ENCODE measurements around the gene TPM1.

TPM1 gene

DNA sequence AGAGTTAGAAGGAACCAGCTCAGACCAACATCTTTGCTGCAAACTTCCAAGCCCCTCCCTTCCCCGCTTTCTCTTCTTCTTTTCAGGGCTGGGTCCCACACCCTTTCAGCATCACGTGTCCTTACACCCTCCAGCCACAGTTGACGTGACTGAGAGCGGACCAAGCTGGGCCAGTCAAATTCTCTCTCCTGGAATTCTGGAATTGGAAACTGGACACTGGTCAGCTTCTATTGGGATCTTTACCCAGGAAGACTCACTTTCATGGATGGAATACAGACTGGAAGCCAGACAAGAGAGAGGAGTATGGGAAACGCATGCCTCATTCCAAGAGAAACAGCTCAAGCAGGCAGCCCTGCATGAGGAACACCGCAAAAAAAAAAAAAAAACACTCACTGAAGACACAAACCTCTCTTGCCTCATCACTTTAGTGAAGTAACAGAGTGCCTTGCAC is 12.4 kb upstream of the TPM1 start:
- no peak overlapping the region for H3K4me3 ChIP-seq (ENCODE audit: low read length)
- H3K9ac ChIP-seq (ENCODE audit: low read depth, low read length), result no peak overlapping the region
- H3K27ac ChIP-seq (ENCODE audit: low read depth, low read length), result no peak overlapping the region
- no peaks in the 10 kb centered on the region for H3K27me3 ChIP-seq (ENCODE audit: insufficient read depth, low read length)
- H3K9me3 ChIP-seq (ENCODE audit: insufficient read depth, low read depth, low read length), result no peaks in the 10 kb centered on the region
- 89% methylated on average over 6 of the region's 6 CpGs for WGBS
- no peaks in the 10 kb centered on the region for H3K36me3 ChIP-seq (ENCODE audit: insufficient read depth, low read length)
- H3K4me1 ChIP-seq (ENCODE audit: insufficient read depth, low read length), result no peaks in the 10 kb centered on the region

DNA sequence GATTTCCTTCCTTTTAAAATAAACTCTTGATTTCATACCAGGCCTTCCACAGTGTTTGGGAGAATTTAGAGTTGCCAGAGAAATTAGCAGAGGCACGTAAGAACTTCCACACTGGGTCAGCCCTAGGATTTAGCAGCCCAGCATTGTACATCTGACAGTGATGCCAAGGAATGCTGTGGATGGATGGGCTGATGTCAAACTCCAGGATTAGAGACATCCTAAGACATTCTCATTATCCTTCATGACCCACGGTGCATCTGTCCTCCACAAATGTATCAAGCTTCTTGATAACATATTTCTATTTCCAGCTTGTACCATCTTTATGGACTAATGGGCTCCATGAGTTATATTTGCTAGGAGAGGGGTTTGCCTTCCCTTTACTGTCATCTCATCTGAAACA is 8.0 kb upstream of the TPM1 start:
- Histone ChIP-seq H3K27ac (ENCODE audit: low read depth, low read length) (no peak overlapping the region), H3K4me1 (ENCODE audit: insufficient read depth, low read length) (peaks cover 8% of the 10 kb centered on the region; the same call in 1 of the 2 replicates), H3K9me3 (ENCODE audit: insufficient read depth, low read depth, low read length) (no peaks in the 10 kb centered on the region), H3K9ac (ENCODE audit: low read depth, low read length) (no peak overlapping the region), H3K4me3 (ENCODE audit: low read length) (no peak overlapping the region), H3K36me3 (ENCODE audit: insufficient read depth, low read length) (no peaks in the 10 kb centered on the region), H3K27me3 (ENCODE audit: insufficient read depth, low read length) (no peaks in the 10 kb centered on the region)
- 96% methylated on average over 2 of the region's 2 CpGs for WGBS

DNA sequence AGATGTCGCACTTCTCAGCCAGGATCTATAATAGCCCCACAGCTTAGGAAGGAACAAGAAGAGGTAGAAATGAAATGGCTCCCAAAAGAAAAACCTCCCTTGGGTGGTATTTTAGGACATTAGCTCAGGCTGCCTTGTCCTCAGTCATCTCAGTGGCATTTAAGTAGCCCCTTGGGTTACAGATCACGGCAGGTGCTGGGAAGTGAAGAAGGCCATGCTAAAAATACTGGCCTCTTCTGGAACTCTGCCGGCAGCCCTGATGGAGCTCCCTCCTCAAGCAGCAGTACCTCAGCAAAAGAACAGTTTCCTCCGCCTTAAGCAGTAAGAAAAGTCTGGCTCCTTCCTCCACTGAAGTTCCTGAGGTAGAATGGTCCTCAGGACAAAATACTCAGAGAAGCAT is 7.3 kb upstream of the TPM1 start:
- no peak overlapping the region for H3K4me3 ChIP-seq (ENCODE audit: low read length)
- no peak overlapping the region for H3K27ac ChIP-seq (ENCODE audit: low read depth, low read length)
- no peaks in the 10 kb centered on the region for H3K9me3 ChIP-seq (ENCODE audit: insufficient read depth, low read depth, low read length)
- no peaks in the 10 kb centered on the region for H3K36me3 ChIP-seq (ENCODE audit: insufficient read depth, low read length)
- H3K27me3 ChIP-seq (ENCODE audit: insufficient read depth, low read length), result no peaks in the 10 kb centered on the region
- 89% methylated on average over 4 of the region's 4 CpGs for WGBS
- no peak overlapping the region for H3K9ac ChIP-seq (ENCODE audit: low read depth, low read length)
- peaks cover 9% of the 10 kb centered on the region for H3K4me1 ChIP-seq (ENCODE audit: insufficient read depth, low read length)

DNA sequence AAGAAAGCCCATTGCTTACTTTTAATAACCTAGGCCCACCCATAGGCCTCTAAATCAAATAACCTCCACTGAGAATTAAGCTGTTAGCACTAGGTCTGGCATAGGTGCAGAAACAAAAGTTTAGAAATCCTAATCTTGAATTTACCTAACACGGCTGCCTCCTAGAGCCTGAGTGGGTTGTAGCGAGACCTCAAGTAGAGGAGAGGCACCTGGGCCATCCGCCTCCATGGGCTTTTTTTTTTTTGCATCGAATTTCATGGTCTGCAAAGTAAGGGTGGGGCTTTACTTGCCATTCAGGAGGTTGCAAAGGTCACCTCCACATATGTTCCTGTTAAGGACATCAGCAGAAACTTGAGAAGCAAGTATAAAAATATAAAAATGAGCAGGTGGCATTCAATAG is 6.6 kb upstream of the TPM1 start:
- H3K27ac ChIP-seq (ENCODE audit: low read depth, low read length), result no peak overlapping the region
- H3K36me3 ChIP-seq (ENCODE audit: insufficient read depth, low read length), result no peaks in the 10 kb centered on the region
- peaks cover 17% of the 10 kb centered on the region for H3K4me1 ChIP-seq (ENCODE audit: insufficient read depth, low read length)
- 53% methylated on average over 4 of the region's 4 CpGs for WGBS
- no peak overlapping the region for H3K4me3 ChIP-seq (ENCODE audit: low read length)
- H3K9me3 ChIP-seq (ENCODE audit: insufficient read depth, low read depth, low read length), result no peaks in the 10 kb centered on the region
- H3K27me3 ChIP-seq (ENCODE audit: insufficient read depth, low read length), result no peaks in the 10 kb centered on the region
- H3K9ac ChIP-seq (ENCODE audit: low read depth, low read length), result no peak overlapping the region

DNA sequence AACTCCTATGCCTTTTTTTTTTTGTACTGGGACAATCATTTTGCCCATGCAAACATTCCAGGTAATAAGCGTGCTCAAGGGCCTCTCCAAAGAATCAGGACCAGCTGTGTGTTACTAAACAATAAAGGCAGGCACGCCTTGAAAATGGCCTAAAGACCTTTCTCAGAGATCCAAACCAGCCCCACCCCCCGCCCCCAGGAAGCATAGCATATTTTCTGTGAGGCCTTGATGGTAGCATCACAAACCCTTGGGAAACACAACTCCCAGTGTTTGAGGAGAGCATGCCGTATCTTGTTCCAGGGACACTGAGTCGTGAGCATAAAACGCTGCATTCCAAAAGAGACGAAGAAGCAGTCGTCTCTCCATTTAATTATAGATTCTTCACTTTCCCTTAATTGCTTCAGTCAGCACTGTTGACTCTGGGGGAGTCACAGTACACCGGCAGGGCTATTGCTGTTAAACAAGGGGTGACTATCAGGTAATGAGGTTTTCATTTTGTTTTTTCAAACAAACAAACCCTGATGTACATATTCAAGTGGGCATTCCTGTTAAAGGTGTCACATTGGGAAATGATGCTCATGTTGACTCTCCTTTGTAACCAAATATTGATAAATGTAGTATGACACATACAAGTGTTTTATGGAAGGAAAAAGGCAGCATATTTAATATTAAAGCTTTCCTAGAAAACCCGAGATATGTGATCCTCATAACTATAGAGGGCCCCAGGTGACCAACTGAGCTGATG is 4.4 kb upstream of the TPM1 start:
- Histone ChIP-seq H3K4me3 (ENCODE audit: low read length) (no peak overlapping the region), H3K27me3 (ENCODE audit: insufficient read depth, low read length) (no peaks in the 10 kb centered on the region), H3K9me3 (ENCODE audit: insufficient read depth, low read depth, low read length) (no peaks in the 10 kb centered on the region), H3K9ac (ENCODE audit: low read depth, low read length) (no peak overlapping the region), H3K27ac (ENCODE audit: low read depth, low read length) (no peak overlapping the region), H3K4me1 (ENCODE audit: insufficient read depth, low read length) (peaks cover 22% of the 10 kb centered on the region), H3K36me3 (ENCODE audit: insufficient read depth, low read length) (no peaks in the 10 kb centered on the region; the same call in 1 of the 2 replicates)
- 74% methylated on average over 9 of the region's 10 CpGs for WGBS

DNA sequence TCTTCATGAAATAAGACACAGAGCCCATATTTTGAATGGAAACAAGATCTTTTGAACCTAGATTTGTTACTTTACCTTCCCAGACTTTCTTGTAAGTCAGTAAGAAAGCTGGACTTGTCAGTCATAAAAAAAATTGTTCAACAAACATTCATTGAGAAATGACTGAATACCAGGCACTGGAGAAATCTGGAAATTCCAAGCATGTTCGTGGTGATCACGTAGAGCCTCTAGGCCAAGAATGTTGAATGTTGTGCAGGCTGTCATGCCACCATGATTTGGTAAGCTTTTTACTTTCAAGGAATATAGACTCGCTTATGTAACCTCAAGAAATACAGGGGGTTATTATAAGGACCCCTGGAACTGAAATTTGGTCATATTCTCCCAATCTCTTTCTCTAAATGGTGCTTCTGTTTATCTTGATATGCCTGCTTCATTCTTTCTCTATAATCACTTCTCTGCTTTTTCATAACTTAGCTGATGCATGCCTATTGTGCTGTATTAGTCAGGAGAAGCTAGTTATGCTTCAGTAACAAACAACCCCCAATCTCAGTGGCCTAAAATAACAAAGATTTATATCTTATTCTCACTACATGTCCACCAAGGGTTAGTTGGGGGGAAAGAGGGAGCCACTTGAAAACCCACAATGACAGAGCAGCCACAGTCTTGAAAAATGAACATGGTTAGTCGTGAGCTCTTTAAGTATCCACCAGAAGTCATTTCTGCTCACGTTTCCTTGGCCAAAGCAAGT is 3.4 kb upstream of the TPM1 start:
- H3K4me3 ChIP-seq (ENCODE audit: low read length), result no peak overlapping the region
- peaks cover 22% of the 10 kb centered on the region for H3K4me1 ChIP-seq (ENCODE audit: insufficient read depth, low read length)
- peaks cover 3% of the 10 kb centered on the region for H3K36me3 ChIP-seq (ENCODE audit: insufficient read depth, low read length)
- H3K9ac ChIP-seq (ENCODE audit: low read depth, low read length), result no peak overlapping the region
- 94% methylated on average over 5 of the region's 5 CpGs for WGBS
- no peaks in the 10 kb centered on the region for H3K27me3 ChIP-seq (ENCODE audit: insufficient read depth, low read length)
- no peak overlapping the region for H3K27ac ChIP-seq (ENCODE audit: low read depth, low read length)
- H3K9me3 ChIP-seq (ENCODE audit: insufficient read depth, low read depth, low read length), result no peaks in the 10 kb centered on the region

DNA sequence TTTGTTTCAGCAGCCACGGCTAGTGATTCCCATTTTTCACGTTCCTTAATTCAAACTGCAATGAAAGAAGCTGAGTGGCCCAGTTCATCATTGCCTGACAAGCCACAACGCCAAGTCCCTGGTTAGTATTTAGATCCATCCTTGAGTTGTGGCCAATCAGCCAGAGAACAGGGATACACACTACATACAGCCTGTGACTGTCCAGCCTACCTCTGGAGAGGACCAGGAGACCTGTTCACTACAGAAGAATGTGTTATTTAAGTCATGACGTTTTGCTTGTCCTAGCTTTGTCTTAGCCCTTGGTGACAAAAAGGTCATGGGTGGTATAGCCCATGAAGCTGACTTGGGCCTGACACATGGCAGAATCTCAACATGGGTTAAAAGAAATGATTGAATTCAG is 2.7 kb upstream of the TPM1 start:
- no peak overlapping the region for H3K9ac ChIP-seq (ENCODE audit: low read depth, low read length)
- H3K27ac ChIP-seq (ENCODE audit: low read depth, low read length), result no peak overlapping the region
- 92% methylated on average over 4 of the region's 4 CpGs for WGBS
- peaks cover 9% of the 10 kb centered on the region for H3K36me3 ChIP-seq (ENCODE audit: insufficient read depth, low read length)
- no peaks in the 10 kb centered on the region for H3K9me3 ChIP-seq (ENCODE audit: insufficient read depth, low read depth, low read length)
- no peaks in the 10 kb centered on the region for H3K27me3 ChIP-seq (ENCODE audit: insufficient read depth, low read length)
- peaks cover 27% of the 10 kb centered on the region for H3K4me1 ChIP-seq (ENCODE audit: insufficient read depth, low read length)
- no peak overlapping the region for H3K4me3 ChIP-seq (ENCODE audit: low read length)

DNA sequence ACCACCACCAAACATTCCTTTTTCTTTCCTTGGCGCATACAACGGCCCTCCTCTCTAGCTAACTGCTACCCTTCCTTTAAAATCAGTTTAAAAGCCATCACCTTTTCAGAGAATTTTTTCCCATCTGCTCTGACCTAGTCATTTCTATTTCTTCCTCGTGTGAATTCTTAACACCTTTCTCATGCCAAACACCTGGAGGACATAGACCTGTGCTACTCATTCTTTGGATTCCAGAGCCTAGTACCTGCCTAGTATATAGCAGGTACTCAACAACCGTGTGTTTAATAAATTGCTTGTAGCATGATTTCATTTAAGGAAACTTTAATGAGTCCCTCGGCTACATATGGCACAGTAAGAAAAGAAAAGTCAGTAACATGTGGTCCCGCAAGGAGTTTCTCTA is 2.0 kb upstream of the TPM1 start:
- H3K9ac ChIP-seq (ENCODE audit: low read depth, low read length), result no peak overlapping the region
- H3K4me1 ChIP-seq (ENCODE audit: insufficient read depth, low read length), result peaks cover 33% of the 10 kb centered on the region
- peaks cover 16% of the 10 kb centered on the region for H3K36me3 ChIP-seq (ENCODE audit: insufficient read depth, low read length)
- H3K9me3 ChIP-seq (ENCODE audit: insufficient read depth, low read depth, low read length), result no peaks in the 10 kb centered on the region
- no peak overlapping the region for H3K4me3 ChIP-seq (ENCODE audit: low read length)
- H3K27ac ChIP-seq (ENCODE audit: low read depth, low read length), result peak overlapping the region; percentile 28; the same call in 1 of the 2 replicates
- no peaks in the 10 kb centered on the region for H3K27me3 ChIP-seq (ENCODE audit: insufficient read depth, low read length)
- 85% methylated on average over 6 of the region's 6 CpGs for WGBS

DNA sequence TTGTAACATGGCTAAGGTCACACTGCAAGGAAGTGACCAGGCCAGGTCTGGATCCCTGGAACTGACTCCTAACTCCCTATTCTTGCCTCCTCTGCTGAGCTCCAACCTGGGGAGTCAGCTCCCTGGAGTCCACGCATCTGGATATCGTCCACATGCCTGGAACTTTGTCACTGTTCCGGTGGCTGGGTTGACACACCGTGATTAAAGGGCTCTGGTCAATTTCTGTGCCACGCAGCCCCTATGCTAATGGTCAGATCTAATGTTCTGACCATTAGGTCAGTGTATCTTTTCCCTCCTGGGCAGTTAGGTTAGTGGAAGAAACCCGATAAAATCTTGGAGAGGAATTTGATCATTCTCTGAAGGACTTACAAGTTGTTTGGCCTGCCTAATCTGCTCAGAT is 1.6 kb upstream of the TPM1 start:
- 73% methylated on average over 6 of the region's 6 CpGs for WGBS
- H3K27ac ChIP-seq (ENCODE audit: low read depth, low read length), result peak overlapping the region; percentile 28; the same call in 1 of the 2 replicates
- peak overlapping the region; percentile 92; the same call in 1 of the 2 replicates for H3K9ac ChIP-seq (ENCODE audit: low read depth, low read length)
- no peaks in the 10 kb centered on the region for H3K9me3 ChIP-seq (ENCODE audit: insufficient read depth, low read depth, low read length)
- peak overlapping the region; percentile 97 for H3K4me3 ChIP-seq (ENCODE audit: low read length)
- H3K4me1 ChIP-seq (ENCODE audit: insufficient read depth, low read length), result peaks cover 37% of the 10 kb centered on the region
- H3K27me3 ChIP-seq (ENCODE audit: insufficient read depth, low read length), result no peaks in the 10 kb centered on the region
- peaks cover 20% of the 10 kb centered on the region for H3K36me3 ChIP-seq (ENCODE audit: insufficient read depth, low read length)

DNA sequence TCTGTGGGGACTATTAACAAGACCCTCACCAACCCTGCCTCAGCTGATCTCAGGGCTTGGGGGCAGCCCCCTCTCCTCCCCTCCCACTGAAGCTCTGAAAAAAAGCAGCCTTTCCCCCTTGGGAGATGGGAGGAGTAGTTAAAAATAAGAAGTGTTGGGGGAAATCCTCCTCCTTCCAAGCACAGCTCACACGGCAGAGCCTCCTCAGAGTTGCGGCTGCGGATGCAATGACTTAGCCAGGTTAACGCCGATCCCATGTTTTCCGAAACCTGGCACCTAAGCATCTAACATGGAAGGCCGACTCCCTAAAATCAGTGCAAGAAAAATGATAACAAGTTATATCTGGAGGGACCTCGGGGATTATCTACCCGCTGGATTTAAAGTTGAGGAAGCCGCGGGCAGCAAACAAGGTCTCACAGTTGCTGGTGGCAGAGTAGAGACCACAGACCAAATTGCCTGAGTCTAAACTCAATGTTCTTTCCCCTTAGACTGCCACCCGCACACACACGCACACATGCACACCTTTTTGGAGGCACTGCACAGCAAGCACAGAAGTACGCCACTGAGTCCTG is 1.1 kb upstream of the TPM1 start:
- peaks cover 42% of the 10 kb centered on the region for H3K4me1 ChIP-seq (ENCODE audit: insufficient read depth, low read length)
- peaks cover 25% of the 10 kb centered on the region for H3K36me3 ChIP-seq (ENCODE audit: insufficient read depth, low read length)
- no peaks in the 10 kb centered on the region for H3K27me3 ChIP-seq (ENCODE audit: insufficient read depth, low read length)
- H3K9ac ChIP-seq (ENCODE audit: low read depth, low read length), result peak overlapping the region; percentile 92
- peak overlapping the region; percentile 89 for H3K27ac ChIP-seq (ENCODE audit: low read depth, low read length)
- peak overlapping the region; percentile 97 for H3K4me3 ChIP-seq (ENCODE audit: low read length)
- H3K9me3 ChIP-seq (ENCODE audit: insufficient read depth, low read depth, low read length), result no peaks in the 10 kb centered on the region
- 21% methylated on average over 14 of the region's 14 CpGs for WGBS

DNA sequence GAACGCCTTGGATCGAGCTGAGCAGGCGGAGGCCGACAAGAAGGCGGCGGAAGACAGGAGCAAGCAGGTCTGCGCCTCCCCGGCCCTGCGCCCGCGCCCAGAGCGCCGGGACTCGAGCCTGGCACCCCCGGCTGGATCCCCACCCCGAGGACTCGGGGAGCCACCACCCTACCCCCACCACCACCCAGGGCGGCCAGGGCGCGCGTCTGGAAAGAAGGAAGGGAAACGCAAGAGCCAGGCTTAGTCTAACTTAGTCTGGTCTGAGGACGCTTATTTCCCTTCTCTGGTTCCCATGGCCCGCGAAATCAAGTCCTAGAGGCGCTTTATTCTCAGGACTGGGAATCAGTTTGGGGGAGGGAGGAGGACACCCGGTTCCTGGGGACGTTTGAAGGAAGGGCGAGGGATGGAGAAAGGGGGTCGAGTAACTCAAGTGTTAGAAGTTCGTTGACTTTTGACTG is 359 bp downstream of the TPM1 start:
- Histone ChIP-seq H3K36me3 (ENCODE audit: insufficient read depth, low read length) (peaks cover 39% of the 10 kb centered on the region), H3K9ac (ENCODE audit: low read depth, low read length) (peak overlapping the region; percentile 93), H3K4me1 (ENCODE audit: insufficient read depth, low read length) (peaks cover 52% of the 10 kb centered on the region), H3K9me3 (ENCODE audit: insufficient read depth, low read depth, low read length) (no peaks in the 10 kb centered on the region), H3K4me3 (ENCODE audit: low read length) (peak overlapping the region; percentile 97), H3K27ac (ENCODE audit: low read depth, low read length) (peak overlapping the region; percentile 87), H3K27me3 (ENCODE audit: insufficient read depth, low read length) (no peaks in the 10 kb centered on the region)
- under 1% methylated on average over 29 of the region's 31 CpGs for WGBS

Measured in HUES64 (cell line).